Stimulated activated CD8-positive, alpha-beta memory T cell treated with anti-CD3 and anti-CD28 coated beads, Interleukin-2, amount 100 ng/mL, for 48 hours (primary cell): ENCODE data around the gene CCDC34.

Experiments used
- DNase-seq, 2 donors: peaks; one replicate each; pipeline ENCODE4 v3.0.0-alpha.2; 2020; ENCODE audit warnings: low read depth in 2 of 2

Gene CCDC34

GRCh38 chr11:27291302-27291889 lies 71.6 kb downstream of the CCDC34 start:
- no peak for DNase-seq

- DNase-seq, result no peak
Measured at GRCh38 chr11:27290261-27291050, 72.6 kb downstream of the CCDC34 start.
